Endometrial microvascular endothelial cells (primary cell): ENCODE data around the gene GIMAP4. TPM values are rescaled to one million over a fixed set of nuclear protein-coding genes. Genes with fewer than 3 reads are reported as not detected.
"Not testable (repeated sequence)": the region's sequence is repeated elsewhere in the genome, so short reads cannot be mapped to it uniquely, and the experiment has no call there.

Source experiments
- in situ Hi-C: cut with HindIII; loops from 2 replicates; pipeline ENCODE4 v1.10.0; 2017; ENCODE audit warnings: low sequenced_read_pairs, low pct_unique_long_range_greater_than_20kb; ENCODE audit errors: inconsistent ontology term
- total RNA-seq: library from RNA; depleted of rRNA; stranded (reverse); fragments of >200 nt; gene quantifications from one replicate; pipeline ENCODE4 v1.2.3, GENCODE V29; 2015; ENCODE audit errors: inconsistent ontology term

The GIMAP4 gene
- total RNA-seq = 43.2 TPM

DNA sequence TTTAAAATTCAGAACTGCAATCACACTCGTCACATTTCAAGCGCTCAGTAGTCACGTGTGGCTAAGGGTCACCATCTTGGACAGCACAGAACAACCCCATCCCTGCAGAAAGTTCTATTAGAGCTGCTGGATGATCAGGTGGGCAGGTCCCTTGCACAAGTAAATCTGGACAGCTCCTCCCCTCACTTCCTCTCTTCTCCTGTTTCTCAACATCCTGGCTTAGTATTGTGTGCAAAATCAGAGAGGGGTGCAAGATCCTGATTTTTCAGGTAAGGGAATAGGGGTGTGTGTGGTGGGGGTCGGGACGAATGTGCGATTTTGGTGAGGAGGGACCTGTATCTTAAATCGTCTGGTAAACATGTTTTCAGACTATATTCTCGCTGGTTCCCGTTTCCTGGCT, at the start of gene GIMAP4:
TSS of gene GIMAP4 (plus strand) at position 222 of the 400 bp plus-strand sequence. CDS start 2,512 bp downstream, outside the sequence.
- in situ Hi-C loops = no loop called here

DNA sequence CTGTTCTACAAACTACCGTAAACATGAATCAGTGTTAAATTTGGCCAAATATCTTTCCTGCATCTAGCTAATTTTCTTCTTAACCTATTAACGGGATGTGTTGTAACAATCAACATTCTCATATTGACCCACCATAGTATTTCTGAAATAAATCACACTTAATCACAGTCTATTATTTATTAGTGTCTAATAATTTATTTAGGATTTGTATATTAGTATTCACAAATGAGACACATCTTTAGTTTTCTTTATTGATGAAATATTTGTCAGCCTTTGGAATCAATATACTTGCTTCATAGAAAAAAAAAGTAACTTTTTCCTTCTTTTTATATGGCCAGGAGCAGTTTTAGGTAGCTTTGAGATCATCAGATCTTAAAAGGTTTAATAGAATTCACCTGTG, 47.9 kb upstream of the GIMAP4 start:
- in situ Hi-C loops = no loop called here

DNA sequence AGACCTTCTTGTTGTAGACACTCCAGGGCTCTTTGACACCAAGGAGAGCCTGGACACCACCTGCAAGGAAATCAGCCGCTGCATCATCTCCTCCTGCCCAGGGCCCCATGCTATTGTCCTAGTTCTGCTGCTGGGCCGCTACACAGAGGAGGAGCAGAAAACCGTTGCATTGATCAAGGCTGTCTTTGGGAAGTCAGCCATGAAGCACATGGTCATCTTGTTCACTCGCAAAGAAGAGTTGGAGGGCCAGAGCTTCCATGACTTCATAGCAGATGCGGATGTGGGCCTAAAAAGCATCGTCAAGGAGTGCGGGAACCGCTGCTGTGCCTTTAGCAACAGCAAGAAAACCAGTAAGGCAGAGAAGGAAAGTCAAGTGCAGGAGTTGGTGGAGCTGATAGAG, 47.0 kb upstream of the GIMAP4 start:
- in situ Hi-C loops = no loop called here

DNA sequence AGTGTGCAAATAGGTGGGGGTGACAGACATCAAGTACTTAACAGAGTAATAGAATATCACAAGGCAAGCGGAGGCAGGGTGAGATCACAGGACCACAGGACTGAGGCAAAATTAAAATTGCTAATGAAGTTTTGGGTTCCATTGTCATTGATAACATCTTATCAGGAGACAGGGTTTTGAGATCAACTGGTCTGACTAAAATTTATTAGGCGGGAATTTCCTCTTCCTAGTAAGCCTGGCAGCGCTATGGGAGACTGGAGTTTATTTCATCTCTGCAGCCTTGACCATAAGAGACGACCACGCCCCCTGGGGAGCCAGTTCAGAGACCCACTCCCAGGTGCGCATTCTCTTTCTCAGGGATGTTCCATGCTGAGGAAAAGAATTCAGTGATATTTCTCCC, 44.3 kb upstream of the GIMAP4 start:
- in situ Hi-C loops = not testable (repeated sequence)

DNA sequence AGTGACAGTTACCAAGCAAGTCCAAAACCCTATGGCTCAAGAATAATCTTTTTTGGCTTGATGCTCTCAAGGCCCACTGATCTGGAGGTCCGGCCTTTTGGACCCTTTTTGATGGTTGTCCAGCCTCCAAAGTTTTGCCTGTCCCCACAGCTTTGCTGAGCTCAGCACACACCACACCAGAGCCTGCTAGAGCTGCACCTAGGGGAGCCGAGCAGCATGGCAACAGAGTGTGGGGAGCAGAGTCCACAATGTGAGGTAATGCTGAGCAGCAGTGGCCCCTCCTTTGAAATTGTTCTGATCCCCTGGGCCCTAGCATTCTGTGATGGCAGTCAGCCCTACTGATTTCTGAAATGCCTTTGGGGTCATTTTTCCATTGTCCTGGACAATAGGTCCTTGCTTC, 43.2 kb upstream of the GIMAP4 start:
- in situ Hi-C loops = no loop called here

DNA sequence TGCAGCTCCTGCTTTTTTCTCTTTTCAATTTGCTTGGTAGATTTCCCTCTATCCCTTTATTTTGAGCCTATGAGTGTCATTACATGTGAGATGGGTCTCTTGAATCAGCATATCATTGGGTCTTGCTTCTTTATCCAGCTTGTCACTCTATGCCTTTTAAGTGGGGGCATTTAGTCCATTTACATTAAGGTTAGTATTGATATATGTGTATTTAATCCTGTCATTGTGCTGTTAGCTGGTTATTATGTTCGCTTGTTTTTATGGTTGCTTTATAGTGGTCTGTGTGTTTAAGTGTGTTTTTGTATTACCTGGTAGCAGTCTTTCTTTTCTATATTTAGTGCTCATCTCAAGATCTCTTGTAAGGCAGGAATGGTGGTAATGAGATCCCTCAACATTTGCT, 35.5 kb upstream of the GIMAP4 start:
- in situ Hi-C loops = no loop called here

DNA sequence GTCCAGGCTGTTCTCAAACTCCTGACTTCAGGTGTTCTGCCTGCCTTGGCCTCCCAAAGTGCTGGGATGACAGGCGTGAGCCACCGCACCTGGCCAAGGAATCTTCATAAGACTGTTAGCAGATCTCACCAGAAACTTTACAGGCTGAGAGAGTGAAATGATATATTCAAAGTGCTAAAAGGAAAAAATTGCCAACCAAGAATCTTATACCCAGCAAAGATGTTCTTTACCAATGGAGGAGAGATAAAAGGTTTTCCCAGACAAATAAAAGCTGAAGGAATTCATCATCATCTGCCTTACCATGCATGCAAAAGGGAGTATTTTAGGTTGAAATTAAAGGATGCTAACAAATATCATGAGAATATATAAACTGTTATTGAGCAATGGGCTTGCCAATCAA, 28.9 kb upstream of the GIMAP4 start:
- in situ Hi-C loops = no loop called here

DNA sequence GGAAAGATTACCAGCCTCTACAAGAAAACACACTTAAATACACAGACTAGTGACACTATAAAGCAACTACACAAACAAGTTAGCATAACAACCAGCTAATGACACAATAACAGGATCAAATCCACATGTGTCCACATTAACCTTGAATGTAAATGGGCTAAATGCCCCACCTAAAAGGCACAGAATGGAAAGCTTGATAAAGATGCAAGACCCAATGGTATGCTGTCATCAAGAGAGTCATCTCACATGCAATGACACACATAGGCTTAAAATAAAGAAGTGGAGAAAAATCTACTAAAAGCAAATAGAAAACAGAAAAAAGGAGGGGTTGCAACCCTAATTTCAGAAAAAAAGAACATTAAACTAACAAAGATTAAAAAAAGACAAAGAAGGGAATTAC, 14.0 kb upstream of the GIMAP4 start:
- in situ Hi-C loops = no loop called here

DNA sequence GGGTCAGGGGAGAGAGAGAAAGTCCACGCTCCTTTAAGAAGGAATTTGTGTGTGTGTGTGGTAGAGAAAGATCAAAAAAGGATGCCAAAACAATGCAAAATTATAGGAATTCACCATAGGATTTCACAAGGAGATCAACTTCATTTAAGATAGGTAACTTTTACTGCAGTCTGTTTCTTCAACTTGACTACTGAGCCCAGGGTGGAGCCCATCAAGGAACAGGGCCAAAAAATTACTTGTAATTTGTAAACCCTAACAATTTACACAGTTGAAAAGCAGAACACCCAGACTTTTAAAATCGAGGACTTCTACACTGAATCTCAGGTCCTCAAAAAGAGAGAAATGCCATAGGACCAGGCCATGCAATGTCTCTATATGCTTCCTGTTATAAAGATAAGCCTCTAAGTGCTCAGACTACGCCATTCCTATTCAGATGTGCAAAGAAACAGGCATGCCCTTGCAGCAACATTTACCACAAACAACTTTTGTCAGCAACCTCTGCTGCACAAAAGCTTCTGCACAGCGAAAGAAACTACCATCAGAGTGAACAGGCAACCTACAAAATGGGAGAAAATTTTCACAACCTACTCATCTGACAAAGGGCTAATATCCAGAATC, 10.6 kb upstream of the GIMAP4 start:
- in situ Hi-C loops = no loop called here

DNA sequence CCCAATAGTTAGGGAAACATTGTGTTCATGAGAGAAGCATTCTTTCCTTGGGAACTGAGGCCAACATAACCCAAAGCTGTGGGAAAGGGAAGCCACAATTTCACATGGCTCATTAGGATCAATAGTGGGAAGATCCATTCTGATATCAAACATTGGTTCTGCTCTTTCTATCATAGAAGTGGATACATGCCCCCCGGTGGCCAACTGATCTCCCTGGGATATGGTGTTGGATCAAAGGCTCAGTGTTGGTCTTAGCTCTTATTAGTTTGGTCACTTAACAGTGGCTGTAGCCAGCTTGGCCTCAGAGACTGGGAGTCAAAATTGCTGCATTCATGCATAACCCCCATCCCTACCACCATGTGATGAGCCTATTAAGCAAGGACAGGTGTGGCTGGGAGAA, 6.7 kb upstream of the GIMAP4 start:
- in situ Hi-C loops = no loop called here

DNA sequence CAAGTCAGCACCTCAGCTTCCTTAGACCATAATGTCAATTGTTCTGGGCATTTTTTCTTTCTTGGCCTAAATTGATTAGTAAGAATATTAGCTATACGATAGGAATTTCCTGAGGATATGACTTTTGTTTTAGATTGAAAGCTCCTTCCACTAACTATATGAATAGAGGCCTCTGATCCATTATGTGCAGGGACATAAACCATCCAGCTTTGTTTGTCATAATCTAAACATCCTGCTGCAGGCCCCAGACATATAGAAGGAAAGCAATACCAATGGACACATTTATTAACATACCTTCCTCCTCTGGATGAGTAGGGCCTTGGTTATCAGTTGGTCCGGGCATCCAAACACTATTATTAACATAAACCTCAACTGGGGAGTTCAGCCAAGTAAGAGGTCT, 4.3 kb upstream of the GIMAP4 start:
- in situ Hi-C loops = no loop called here

DNA sequence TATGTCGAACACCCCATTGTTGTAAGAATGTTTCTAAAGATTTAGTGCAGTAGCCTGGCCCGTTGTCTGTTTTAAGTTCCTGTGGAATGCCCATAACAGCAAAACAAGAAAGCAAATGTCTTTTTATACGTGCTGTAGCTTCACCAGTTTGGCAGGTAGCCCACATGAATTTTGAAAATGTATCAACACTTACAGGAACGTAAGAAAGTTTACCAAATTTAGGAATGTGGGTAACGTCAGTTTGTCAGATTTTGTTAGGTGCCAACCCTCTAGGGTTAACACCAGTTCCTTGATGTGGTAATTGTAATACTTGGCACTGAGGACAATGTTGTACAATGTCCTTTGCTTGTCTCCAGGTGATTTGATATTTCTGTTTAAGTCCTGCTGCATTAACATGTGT, 3.2 kb upstream of the GIMAP4 start:
- in situ Hi-C loops = no loop called here

DNA sequence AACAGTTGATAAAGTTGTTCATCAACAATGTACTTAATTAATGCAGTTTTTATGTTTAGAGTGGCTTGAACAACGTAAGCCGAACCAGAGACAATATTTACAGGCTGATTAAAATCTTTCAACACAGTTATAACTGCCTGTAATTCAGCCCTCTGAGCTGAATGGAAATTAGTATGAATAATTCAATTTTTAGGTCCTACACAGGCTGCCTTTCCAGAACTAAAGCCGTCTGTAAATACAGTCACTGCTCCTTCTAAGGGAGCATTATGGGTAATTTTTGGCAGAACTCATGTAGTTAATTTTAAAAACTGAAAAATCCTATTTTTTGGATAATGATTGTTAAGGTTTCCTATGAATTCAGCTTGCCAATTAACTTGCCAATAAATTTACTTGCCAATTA, 2.6 kb upstream of the GIMAP4 start:
- in situ Hi-C loops = no loop called here

DNA sequence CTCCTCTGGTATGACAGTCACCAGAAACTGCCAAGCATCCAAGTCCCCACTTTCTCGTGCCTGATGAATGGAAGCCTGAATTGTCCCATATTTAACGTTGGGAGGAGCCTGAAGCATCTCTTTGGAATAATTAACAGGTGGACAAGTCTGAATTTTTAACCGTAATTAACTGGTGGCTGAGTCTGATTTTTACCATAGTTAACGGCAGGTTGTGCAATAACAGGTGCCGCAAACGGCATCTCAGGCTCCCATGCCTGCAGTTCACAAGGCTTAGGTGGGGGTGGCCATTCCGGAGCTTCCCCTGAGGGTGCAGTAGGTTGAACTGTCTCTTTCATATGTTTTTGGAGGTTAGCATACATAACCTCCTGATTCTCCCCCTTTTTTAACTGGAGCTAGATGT, 2.0 kb upstream of the GIMAP4 start:
- in situ Hi-C loops = no loop called here

DNA sequence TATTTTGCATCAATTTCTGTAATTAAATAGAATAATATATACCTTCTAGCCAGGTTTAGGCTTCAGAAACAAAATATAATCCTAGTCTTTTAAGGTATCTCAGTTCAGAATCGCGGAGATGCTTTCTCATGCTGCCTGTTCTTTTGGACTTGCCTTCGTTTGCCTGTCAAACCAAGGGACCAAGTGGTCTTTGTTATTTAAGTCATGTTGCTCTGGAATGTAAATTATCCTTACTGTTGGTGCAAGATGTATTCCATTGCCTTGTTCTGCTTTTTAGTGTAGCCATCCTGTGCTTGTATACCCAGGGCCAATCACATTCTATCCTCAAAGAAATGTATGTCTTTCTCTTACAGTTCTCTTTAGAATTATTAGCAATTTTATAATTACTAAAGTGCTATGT, 1.1 kb upstream of the GIMAP4 start:
- in situ Hi-C loops = no loop called here

DNA sequence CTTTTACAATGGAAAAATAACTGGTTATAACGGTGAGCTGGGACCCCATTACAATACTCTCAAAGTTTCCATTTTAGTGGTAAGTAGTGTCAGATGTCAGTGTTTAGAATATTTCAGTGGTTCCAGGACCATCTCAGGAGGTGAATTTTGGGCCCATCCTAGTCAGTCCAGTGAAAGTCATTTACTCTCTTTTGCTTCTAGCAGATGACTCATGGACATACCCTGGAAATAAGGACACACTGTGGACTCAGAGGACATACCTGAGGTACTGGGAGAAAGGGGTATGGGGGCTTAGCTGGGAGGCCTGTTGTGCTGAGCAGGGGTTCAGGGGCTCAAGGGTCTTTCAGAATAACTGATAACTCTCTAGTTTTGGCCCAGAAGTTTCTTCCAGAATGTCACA, 618 bp upstream of the GIMAP4 start:
- in situ Hi-C loops = no loop called here

DNA sequence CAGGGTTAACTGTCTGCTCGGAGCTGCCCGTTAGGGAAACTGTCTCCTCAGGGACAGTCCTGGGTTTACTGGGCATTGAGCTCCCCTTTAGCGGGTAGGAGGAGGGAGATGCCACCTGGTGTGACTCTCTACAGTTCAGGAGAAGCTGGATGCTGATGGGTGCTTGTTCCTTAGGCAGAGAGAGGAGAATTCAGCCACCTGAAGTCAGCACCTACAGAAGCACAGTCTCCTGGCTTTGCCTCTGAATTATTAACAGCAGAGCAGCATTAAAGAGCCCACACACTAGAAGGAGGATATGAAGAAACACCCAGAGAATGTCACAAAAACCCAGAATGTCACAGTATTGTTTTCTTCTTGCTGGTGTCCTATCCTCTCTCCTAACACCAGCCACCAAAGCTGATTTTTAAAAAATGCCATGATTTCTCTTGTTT, 696 bp downstream of the GIMAP4 start:
- in situ Hi-C loops = no loop called here

DNA sequence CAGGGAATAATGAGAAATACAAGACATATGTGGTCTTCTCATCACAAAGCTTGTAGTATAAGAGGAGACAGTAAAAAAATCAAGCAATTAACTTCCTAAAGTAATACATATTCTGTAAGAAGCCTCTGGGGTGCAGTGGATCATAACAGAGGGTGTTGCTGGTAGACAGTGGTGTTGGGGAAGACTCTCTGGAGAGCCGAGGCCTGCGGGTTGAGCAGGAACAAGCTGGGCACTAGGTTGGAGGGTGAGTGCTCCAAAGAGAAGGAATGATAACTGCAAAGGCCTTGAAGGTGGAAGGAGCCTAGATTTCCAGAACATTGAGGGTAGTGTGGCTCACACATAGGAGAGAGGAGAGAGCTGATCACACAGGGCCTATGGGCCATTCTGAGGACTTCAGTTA, 1.5 kb downstream of the GIMAP4 start:
- in situ Hi-C loops = no loop called here

DNA sequence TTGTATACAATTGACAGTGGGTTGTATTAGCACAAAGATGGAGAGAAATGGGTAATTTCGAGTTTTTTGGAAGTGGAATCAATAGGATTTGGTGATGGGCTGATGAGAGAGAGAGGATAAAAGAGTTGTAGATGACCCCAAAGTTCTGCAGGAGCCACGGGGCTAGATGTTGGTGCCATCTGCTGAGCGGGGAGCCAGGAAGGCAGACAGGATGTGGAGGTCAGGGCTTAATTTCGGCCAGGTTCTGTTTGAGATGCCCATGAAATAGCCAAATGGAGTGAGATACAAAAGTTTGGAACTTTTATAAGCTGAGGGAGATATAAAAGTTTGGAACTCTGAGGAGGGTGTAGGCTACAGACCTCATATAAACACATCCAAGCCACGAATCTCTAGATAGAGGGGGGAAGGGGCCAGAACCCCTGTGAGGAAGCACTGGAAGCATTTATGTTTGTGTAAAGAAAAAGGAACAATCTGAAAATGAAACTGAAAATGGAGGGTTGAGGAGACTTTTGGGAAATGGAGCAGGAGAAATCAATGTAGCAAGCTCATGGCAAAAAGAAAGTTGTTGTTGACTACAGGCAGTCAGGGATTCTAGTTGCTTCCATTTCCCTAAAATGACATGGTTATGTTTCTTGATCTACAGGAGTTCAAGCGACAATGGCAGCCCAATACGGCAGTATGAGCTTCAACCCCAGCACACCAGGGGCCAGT, 2.2 kb downstream of the GIMAP4 start:
- in situ Hi-C loops = no loop called here

DNA sequence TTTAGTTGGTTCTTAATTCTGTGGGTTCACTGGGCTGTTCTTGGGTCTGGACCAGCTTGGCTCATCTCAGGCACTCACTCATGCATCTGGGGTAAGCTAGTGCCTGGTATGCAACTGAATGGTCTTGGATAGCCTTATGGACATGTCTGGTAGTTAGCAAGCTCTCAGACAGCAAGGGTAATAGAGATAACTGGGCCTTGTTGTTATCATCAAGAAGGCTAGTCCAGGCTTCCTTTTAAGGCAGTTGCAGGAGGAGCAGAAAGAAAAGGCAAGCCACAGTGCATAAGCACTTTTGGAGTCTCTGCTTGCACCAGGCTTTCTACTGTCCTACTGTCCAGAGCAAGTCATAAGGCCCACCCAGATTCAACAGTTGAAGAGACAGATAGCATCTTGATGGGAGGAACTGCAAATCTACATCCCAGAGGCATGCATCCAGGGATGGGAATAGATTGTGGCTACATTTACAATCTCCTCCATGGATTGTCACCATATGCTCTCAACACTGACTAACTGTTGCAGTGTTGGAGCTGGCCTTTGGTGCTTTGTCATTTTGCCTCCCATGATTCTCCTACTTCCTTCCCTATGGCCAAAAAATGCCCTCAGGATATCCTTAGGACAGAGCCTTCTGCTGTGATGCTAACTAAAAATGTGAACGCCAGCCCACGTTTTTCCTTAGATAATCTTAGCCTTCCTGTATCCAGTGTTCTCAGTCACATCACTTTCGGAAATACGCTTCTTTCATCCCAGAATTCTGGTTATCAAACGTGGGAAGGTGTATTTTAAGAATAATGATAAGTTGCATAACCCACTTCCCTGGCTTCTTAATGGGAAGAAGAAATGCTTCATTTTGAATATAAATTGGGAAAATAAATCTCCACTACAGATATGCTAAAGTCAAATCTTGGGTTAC, 3.6 kb downstream of the GIMAP4 start:
- in situ Hi-C loops = no loop called here
